Gastrocnemius medialis (tissue), 4 donors: ENCODE measurements around the gene PIAS4.

Experiments
- POLR2A ChIP-seq, 2 donors: fragments of 450-650 bp; IDR thresholded peaks; one replicate each; pipeline ENCODE4 v1.6.1; 2017; ENCODE audit warnings: antibody characterized with exemption in 2 of 2, mild to moderate bottlenecking in 2 of 2, moderate library complexity in 2 of 2
- TF ChIP-seq, protein P1 (sequence below), 5 experiments: fragments of 450-650 bp in 3 of 5; fragments of 200-600 bp in 2 of 5; sonication (generic) in 2 of 5; IDR thresholded peaks in 4 of 5; conservative IDR thresholded peaks in 1 of 5; 1 replicate in 4 of 5; 2 replicates in 1 of 5; pipeline ENCODE4 v1.5.1; 2016 to 2019; ENCODE audit warnings: antibody characterized with exemption in 5 of 5, mild to moderate bottlenecking in 3 of 5, moderate library complexity in 3 of 5

DNA sequence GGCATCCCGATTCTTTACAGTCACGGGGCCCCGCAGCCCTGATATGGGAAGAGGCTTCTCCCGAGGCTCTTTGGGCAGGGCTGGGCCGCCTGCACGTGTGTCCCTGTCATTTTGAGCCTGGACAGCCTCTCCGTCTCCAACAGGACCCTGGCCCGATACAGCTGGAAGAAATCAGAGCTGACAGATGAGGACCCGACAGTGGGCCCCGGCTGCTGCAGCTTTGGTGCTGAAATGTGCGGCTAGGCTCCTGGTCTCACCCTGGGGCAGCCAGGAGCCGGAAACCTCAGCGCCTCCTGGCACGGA lies 3.2 kb downstream of the PIAS4 start:
- TF ChIP-seq, protein P1, sequence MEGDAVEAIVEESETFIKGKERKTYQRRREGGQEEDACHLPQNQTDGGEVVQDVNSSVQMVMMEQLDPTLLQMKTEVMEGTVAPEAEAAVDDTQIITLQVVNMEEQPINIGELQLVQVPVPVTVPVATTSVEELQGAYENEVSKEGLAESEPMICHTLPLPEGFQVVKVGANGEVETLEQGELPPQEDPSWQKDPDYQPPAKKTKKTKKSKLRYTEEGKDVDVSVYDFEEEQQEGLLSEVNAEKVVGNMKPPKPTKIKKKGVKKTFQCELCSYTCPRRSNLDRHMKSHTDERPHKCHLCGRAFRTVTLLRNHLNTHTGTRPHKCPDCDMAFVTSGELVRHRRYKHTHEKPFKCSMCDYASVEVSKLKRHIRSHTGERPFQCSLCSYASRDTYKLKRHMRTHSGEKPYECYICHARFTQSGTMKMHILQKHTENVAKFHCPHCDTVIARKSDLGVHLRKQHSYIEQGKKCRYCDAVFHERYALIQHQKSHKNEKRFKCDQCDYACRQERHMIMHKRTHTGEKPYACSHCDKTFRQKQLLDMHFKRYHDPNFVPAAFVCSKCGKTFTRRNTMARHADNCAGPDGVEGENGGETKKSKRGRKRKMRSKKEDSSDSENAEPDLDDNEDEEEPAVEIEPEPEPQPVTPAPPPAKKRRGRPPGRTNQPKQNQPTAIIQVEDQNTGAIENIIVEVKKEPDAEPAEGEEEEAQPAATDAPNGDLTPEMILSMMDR (IDR thresholded peaks at IDR 0.05 in 4 of 5, conservative IDR thresholded peaks at IDR 0.05 in 1 of 5) = no peak
- no peak for TF ChIP-seq POLR2A (IDR thresholded peaks at IDR 0.05)
